Subcutaneous abdominal adipose tissue (tissue), 5 donors: ENCODE measurements around the gene FAM124A.

ENCODE experiments used
- H3K27ac ChIP-seq: one replicate; pipeline ENCODE4 v1.7.0; 2013; ENCODE audit warnings: low read depth, mild to moderate bottlenecking, inconsistent platforms, low read length, moderate library complexity
- H3K27me3 ChIP-seq, 5 donors: one replicate each; pipeline ENCODE4 v1.7.0; 2013; ENCODE audit warnings: low read length in 5 of 5, inconsistent platforms in 1 of 5; ENCODE audit not compliant: control insufficient read depth in 5 of 5, insufficient read depth in 4 of 5
- H3K36me3 ChIP-seq, 5 donors: one replicate each; pipeline ENCODE4 v1.7.0; 2013; ENCODE audit warnings: low read length in 5 of 5; ENCODE audit not compliant: control insufficient read depth in 5 of 5, insufficient read depth in 5 of 5
- H3K4me1 ChIP-seq, 5 donors: one replicate each; pipeline ENCODE4 v1.7.0; 2013; ENCODE audit warnings: low read length in 5 of 5, mild to moderate bottlenecking in 3 of 5, moderate library complexity in 1 of 5; ENCODE audit not compliant: control insufficient read depth in 5 of 5, insufficient read depth in 5 of 5
- H3K4me3 ChIP-seq, 5 donors: one replicate each; pipeline ENCODE4 v1.7.0; 2013; ENCODE audit warnings: low read length in 5 of 5, low read depth in 1 of 5
- H3K9ac ChIP-seq, 5 donors: one replicate each; pipeline ENCODE4 v1.7.0; 2013; ENCODE audit warnings: low read length in 5 of 5, mild to moderate bottlenecking in 4 of 5, moderate library complexity in 3 of 5
- H3K9me3 ChIP-seq, 5 donors: one replicate each; pipeline ENCODE4 v1.7.0; 2013; ENCODE audit warnings: low read length in 5 of 5; ENCODE audit not compliant: control insufficient read depth in 5 of 5
- donor health status: healthy.
- donor health status: healthy.
- donor health status: healthy.
- donor health status: healthy.
- donor health status: healthy.

The FAM124A gene

GRCh38 chr13:51291341-51291740, 69.1 kb downstream of the FAM124A start:
- Histone ChIP-seq H3K27me3 (peaks cover 0 to 5% (median 0%) of the 10 kb centered on the region in 5 donors), H3K9ac (no peak overlapping the region), H3K27ac (no peak overlapping the region)

GRCh38 chr13:51292000-51292565, 69.9 kb downstream of the FAM124A start:
- Histone ChIP-seq H3K27ac (no peak overlapping the region), H3K27me3 (peaks cover 0 to 5% (median 0%) of the 10 kb centered on the region in 5 donors), H3K9me3 (no peaks in the 10 kb centered on the region), H3K4me3 (no peak overlapping the region), H3K36me3 (no peaks in the 10 kb centered on the region), H3K9ac (no peak overlapping the region), H3K4me1 (peaks cover 0 to 7% (median 5%) of the 10 kb centered on the region in 5 donors)

More at GRCh38 chr13:51291341-51291740, 69.1 kb downstream of the FAM124A start:
- no peak overlapping the region for H3K4me3 ChIP-seq
- no peaks in the 10 kb centered on the region for H3K36me3 ChIP-seq
- H3K9me3 ChIP-seq = no peaks in the 10 kb centered on the region
- peaks cover 0 to 8% (median 5%) of the 10 kb centered on the region in 5 donors for H3K4me1 ChIP-seq

- no peak overlapping the region for H3K27ac ChIP-seq
- H3K9me3 ChIP-seq = no peaks in the 10 kb centered on the region
- no peaks in the 10 kb centered on the region for H3K36me3 ChIP-seq
- H3K27me3 ChIP-seq = peaks cover 0 to 3% (median 0%) of the 10 kb centered on the region in 5 donors
- no peak overlapping the region for H3K9ac ChIP-seq
- H3K4me3 ChIP-seq = no peak overlapping the region
- peaks cover 0 to 1% (median 0%) of the 10 kb centered on the region in 5 donors for H3K4me1 ChIP-seq
These were observed 75.4 kb downstream of the FAM124A start for GRCh38 chr13:51297556-51297955.

GRCh38 chr13:51298812-51299211, 76.6 kb downstream of the FAM124A start:
- Histone ChIP-seq H3K27ac (no peak overlapping the region), H3K36me3 (no peaks in the 10 kb centered on the region), H3K4me1 (no peaks in the 10 kb centered on the region), H3K9me3 (no peaks in the 10 kb centered on the region), H3K27me3 (peaks cover 0 to 3% (median 0%) of the 10 kb centered on the region in 5 donors), H3K4me3 (no peak overlapping the region), H3K9ac (no peak overlapping the region)

- Histone ChIP-seq H3K4me3 (no peak overlapping the region), H3K27me3 (peaks cover 0 to 3% (median 0%) of the 10 kb centered on the region in 5 donors), H3K36me3 (no peaks in the 10 kb centered on the region), H3K27ac (no peak overlapping the region), H3K9ac (no peak overlapping the region), H3K9me3 (no peaks in the 10 kb centered on the region), H3K4me1 (no peaks in the 10 kb centered on the region)
These were observed 80.9 kb downstream of the FAM124A start for GRCh38 chr13:51303063-51303552.

- no peak overlapping the region for H3K9ac ChIP-seq
- H3K27ac ChIP-seq = no peak overlapping the region
- no peaks in the 10 kb centered on the region for H3K4me1 ChIP-seq
- H3K9me3 ChIP-seq = no peaks in the 10 kb centered on the region
- H3K36me3 ChIP-seq = no peaks in the 10 kb centered on the region
- H3K27me3 ChIP-seq = peaks cover 0 to 3% (median 0%) of the 10 kb centered on the region in 5 donors
- no peak overlapping the region for H3K4me3 ChIP-seq
These were observed 81.7 kb downstream of the FAM124A start for GRCh38 chr13:51303882-51304281.

- no peak overlapping the region for H3K27ac ChIP-seq
- no peaks in the 10 kb centered on the region for H3K27me3 ChIP-seq
- H3K9ac ChIP-seq = no peak overlapping the region
- no peaks in the 10 kb centered on the region for H3K9me3 ChIP-seq
- no peaks in the 10 kb centered on the region for H3K4me1 ChIP-seq
- H3K4me3 ChIP-seq = no peak overlapping the region
- H3K36me3 ChIP-seq = no peaks in the 10 kb centered on the region
These were observed 83.2 kb downstream of the FAM124A start for GRCh38 chr13:51305271-51305967.

- no peak overlapping the region for H3K9ac ChIP-seq
- no peaks in the 10 kb centered on the region for H3K27me3 ChIP-seq
- H3K4me3 ChIP-seq = no peak overlapping the region
- H3K36me3 ChIP-seq = no peaks in the 10 kb centered on the region
- H3K4me1 ChIP-seq = no peaks in the 10 kb centered on the region
- H3K27ac ChIP-seq = no peak overlapping the region
- no peaks in the 10 kb centered on the region for H3K9me3 ChIP-seq
These were observed 86.6 kb downstream of the FAM124A start for GRCh38 chr13:51308781-51309180.

- H3K36me3 ChIP-seq = no peaks in the 10 kb centered on the region
- H3K27me3 ChIP-seq = no peaks in the 10 kb centered on the region
- H3K9me3 ChIP-seq = no peaks in the 10 kb centered on the region
- H3K9ac ChIP-seq = no peak overlapping the region
- H3K4me3 ChIP-seq = no peak overlapping the region
- no peak overlapping the region for H3K27ac ChIP-seq
- peaks cover 3 to 12% (median 6%) of the 10 kb centered on the region in 5 donors for H3K4me1 ChIP-seq
These were observed 89.0 kb downstream of the FAM124A start for GRCh38 chr13:51311231-51311630.

- H3K36me3 ChIP-seq = no peaks in the 10 kb centered on the region
These were observed 89.8 kb downstream of the FAM124A start for GRCh38 chr13:51311957-51312520.

More at GRCh38 chr13:51311957-51312520, 89.8 kb downstream of the FAM124A start:
- Histone ChIP-seq H3K9me3 (no peaks in the 10 kb centered on the region), H3K27me3 (no peaks in the 10 kb centered on the region), H3K27ac (no peak overlapping the region), H3K9ac (no peak overlapping the region), H3K4me1 (peaks cover 3 to 12% (median 6%) of the 10 kb centered on the region in 5 donors), H3K4me3 (no peak overlapping the region)
